Effector memory CD4-positive, alpha-beta T cell (primary cell): ENCODE results near the gene ALOX12B.
A peak's percentile ranks its signal among the peaks of the same experiment; 100 is the strongest.

Experiments
- DNase-seq, 3 donors: peaks; one replicate each; pipeline ENCODE4 v3.0.0-alpha.2; 2020
- H3K27ac ChIP-seq: 2 replicates; pipeline ENCODE4 v1.7.0; 2013; ENCODE audit warnings: mild to moderate bottlenecking, low read length, moderate library complexity; ENCODE audit not compliant: insufficient read depth, poor library complexity, severe bottlenecking
- H3K27me3 ChIP-seq: replicated peaks from 2 replicates; pipeline ENCODE4 v1.7.0; 2013; ENCODE audit warnings: mild to moderate bottlenecking, low read length; ENCODE audit not compliant: insufficient read depth, control insufficient read depth, poor library complexity, severe bottlenecking
- H3K36me3 ChIP-seq: 2 replicates; pipeline ENCODE4 v1.7.0; 2013; ENCODE audit warnings: mild to moderate bottlenecking, low read length, moderate library complexity; ENCODE audit not compliant: control insufficient read depth, insufficient read depth
- H3K4me1 ChIP-seq: 2 replicates; pipeline ENCODE4 v1.7.0; 2013; ENCODE audit warnings: low read length, mild to moderate bottlenecking; ENCODE audit not compliant: control insufficient read depth, insufficient read depth, poor library complexity, severe bottlenecking
- H3K4me3 ChIP-seq: 2 replicates; pipeline ENCODE4 v1.7.0; 2013; ENCODE audit warnings: low read length, low read depth, mild to moderate bottlenecking; ENCODE audit not compliant: insufficient read depth, poor library complexity, severe bottlenecking
- H3K9me3 ChIP-seq: 2 replicates; pipeline ENCODE4 v1.7.0; 2013; ENCODE audit warnings: mild to moderate bottlenecking, low read length, moderate library complexity; ENCODE audit not compliant: control insufficient read depth

Gene ALOX12B

DNA sequence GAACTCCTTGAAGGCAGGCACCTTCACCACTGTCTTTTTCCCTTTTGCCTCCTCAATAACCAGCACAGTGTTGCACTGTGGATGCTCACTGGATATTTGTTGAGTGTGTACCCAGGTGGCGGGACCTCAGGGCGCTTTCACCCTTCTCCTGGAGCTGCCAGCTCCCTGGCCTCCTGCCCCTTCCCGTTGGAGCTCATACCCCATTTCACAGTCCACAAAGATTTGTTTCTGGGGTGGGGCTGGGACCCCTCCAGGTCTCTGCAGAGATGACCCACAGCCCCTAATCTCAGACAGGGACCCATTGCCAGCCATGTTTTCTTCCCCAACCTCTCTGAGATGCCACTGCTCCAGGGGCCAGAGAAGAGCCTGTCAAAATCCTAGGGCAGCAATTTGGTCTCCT is 12.4 kb downstream of the ALOX12B start:
- peaks cover 21% of the 10 kb centered on the region for H3K27me3 ChIP-seq
- no peaks in the 10 kb centered on the region for H3K9me3 ChIP-seq
- no peak overlapping the region for H3K4me3 ChIP-seq

DNA sequence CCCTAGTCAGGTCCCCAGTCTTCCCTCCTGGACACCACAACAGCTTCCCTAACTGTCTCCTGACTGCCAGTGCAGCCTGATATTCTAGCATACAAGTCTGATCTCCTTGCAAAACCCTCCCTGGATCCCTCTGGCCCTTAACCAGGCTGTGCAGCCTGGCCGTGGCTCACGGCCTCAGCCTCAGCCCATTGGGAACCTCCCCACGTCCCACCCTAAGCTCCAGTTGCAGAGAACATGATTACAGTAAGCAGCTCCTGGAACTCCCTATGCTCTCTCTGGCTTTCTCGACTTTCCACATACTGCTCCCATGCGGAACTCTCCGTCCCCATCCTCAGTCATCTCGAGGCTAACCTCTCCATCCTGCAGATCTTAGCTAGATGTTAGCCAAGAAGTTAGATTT is 13.0 kb downstream of the ALOX12B start:
- peaks cover 21% of the 10 kb centered on the region for H3K27me3 ChIP-seq
- no peak overlapping the region for H3K4me3 ChIP-seq
- no peaks in the 10 kb centered on the region for H3K36me3 ChIP-seq
- peaks cover 25% of the 10 kb centered on the region for H3K4me1 ChIP-seq
- no peak overlapping the region for H3K27ac ChIP-seq
- DNase-seq: no peak
- H3K9me3 ChIP-seq: no peaks in the 10 kb centered on the region

More for the DNA sequence above, 12.4 kb downstream of the ALOX12B start:
- no peak overlapping the region for H3K27ac ChIP-seq
- no peak for DNase-seq
- no peaks in the 10 kb centered on the region for H3K36me3 ChIP-seq
- H3K4me1 ChIP-seq: peaks cover 29% of the 10 kb centered on the region

GRCh38 chr17:8073627-8074484 is 13.7 kb downstream of the ALOX12B start:
- Histone ChIP-seq H3K36me3 (no peaks in the 10 kb centered on the region), H3K9me3 (no peaks in the 10 kb centered on the region), H3K27me3 (peaks cover 21% of the 10 kb centered on the region), H3K4me1 (peaks cover 23% of the 10 kb centered on the region), H3K4me3 (peak overlapping the region; percentile 52), H3K27ac (no peak overlapping the region)
- peak; percentile 67 to 78 (median 70) for DNase-seq

- Histone ChIP-seq H3K4me1 (peaks cover 23% of the 10 kb centered on the region), H3K27ac (no peak overlapping the region), H3K27me3 (peaks cover 21% of the 10 kb centered on the region), H3K9me3 (no peaks in the 10 kb centered on the region), H3K4me3 (peak overlapping the region; percentile 52), H3K36me3 (no peaks in the 10 kb centered on the region)
- DNase-seq: no peak
These were observed 14.6 kb downstream of the ALOX12B start for GRCh38 chr17:8072729-8073461.

GRCh38 chr17:8072341-8072728 is 15.2 kb downstream of the ALOX12B start:
- no peak for DNase-seq
- Histone ChIP-seq H3K36me3 (no peaks in the 10 kb centered on the region), H3K27me3 (peaks cover 21% of the 10 kb centered on the region), H3K4me3 (peak overlapping the region; percentile 52), H3K4me1 (peaks cover 23% of the 10 kb centered on the region), H3K27ac (no peak overlapping the region), H3K9me3 (no peaks in the 10 kb centered on the region)

- H3K27ac ChIP-seq: no peak overlapping the region
- peaks cover 21% of the 10 kb centered on the region for H3K27me3 ChIP-seq
- no peak overlapping the region for H3K4me3 ChIP-seq
- peaks cover 23% of the 10 kb centered on the region for H3K4me1 ChIP-seq
- DNase-seq: no peak
- no peaks in the 10 kb centered on the region for H3K36me3 ChIP-seq
- H3K9me3 ChIP-seq: no peaks in the 10 kb centered on the region
These were observed 16.0 kb downstream of the ALOX12B start for GRCh38 chr17:8071496-8071895.

DNA sequence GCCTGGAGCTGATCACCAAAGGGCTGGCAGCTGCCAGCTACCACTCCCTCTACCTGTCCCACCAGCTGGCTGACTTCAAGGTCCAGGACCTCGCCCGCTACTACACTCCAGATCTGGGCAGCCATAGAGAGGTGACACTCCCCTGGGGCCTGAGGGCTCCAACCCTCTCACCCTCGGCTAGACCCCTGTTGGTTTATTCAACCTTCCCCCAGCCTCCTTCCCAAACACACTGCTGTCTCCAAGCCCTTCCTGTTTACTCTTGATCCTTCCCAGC is 18.0 kb downstream of the ALOX12B start:
- no peak for DNase-seq
- H3K9me3 ChIP-seq: no peaks in the 10 kb centered on the region
- no peak overlapping the region for H3K27ac ChIP-seq
- H3K4me1 ChIP-seq: peaks cover 23% of the 10 kb centered on the region
- peaks cover 17% of the 10 kb centered on the region for H3K27me3 ChIP-seq
- no peak overlapping the region for H3K4me3 ChIP-seq
- H3K36me3 ChIP-seq: no peaks in the 10 kb centered on the region

GRCh38 chr17:8068736-8069586 is 18.6 kb downstream of the ALOX12B start:
- no peak overlapping the region for H3K4me3 ChIP-seq
- DNase-seq: no peak
- H3K4me1 ChIP-seq: peaks cover 19% of the 10 kb centered on the region
- H3K27me3 ChIP-seq: peaks cover 15% of the 10 kb centered on the region
- H3K27ac ChIP-seq: no peak overlapping the region
- H3K36me3 ChIP-seq: no peaks in the 10 kb centered on the region
- H3K9me3 ChIP-seq: no peaks in the 10 kb centered on the region

DNA sequence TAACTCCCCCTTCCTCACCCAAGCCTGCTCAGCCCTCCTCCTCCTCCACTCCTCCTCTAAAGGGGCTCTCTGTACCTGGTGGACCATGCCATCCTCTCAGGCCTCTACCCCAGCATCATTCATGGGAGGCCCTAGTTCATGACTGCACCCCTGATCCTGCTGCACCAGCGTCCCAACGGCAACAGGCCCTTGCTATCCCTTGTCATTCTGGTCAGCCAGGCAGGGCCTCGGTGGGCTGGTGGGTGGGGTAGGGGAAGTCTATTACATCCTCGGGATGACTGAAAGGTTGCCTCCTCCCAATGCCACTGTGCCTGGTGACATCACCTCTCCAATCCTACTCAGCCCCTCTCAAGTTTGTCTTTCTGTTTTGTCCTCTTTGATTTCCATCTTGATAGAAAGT is 19.7 kb downstream of the ALOX12B start:
- no peaks in the 10 kb centered on the region for H3K36me3 ChIP-seq
- H3K27me3 ChIP-seq: peaks cover 12% of the 10 kb centered on the region
- H3K27ac ChIP-seq: no peak overlapping the region
- no peak overlapping the region for H3K4me3 ChIP-seq
- peaks cover 8% of the 10 kb centered on the region for H3K4me1 ChIP-seq
- H3K9me3 ChIP-seq: no peaks in the 10 kb centered on the region
- DNase-seq: no peak
